ENCODE measurements around the gene SUCNR1.
"Not testable (repeated sequence)": the region's sequence is repeated elsewhere in the genome, so short reads cannot be mapped to it uniquely, and the experiment has no call there.

Gene SUCNR1

DNA sequence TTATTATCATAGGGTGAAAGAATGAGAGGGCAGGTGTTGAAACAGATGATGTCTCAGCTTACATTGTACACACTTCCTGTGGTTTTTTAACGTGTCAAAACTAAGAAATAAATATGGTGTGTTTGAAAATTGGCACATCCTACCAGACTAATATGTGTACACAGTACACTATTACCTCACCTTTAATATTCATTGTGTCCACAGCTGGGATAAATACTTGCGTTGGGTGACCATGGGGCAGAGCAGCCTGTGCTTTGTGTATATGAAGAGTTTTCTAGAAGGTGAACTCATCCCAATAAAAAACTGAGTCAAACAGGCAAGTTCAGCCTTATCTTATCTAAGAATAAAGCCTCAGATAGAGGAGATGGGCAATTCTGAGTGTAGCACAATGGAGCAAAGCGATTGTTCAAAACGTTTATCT, 17.3 kb downstream of the SUCNR1 start:
- TF ChIP-seq, protein P1, sequence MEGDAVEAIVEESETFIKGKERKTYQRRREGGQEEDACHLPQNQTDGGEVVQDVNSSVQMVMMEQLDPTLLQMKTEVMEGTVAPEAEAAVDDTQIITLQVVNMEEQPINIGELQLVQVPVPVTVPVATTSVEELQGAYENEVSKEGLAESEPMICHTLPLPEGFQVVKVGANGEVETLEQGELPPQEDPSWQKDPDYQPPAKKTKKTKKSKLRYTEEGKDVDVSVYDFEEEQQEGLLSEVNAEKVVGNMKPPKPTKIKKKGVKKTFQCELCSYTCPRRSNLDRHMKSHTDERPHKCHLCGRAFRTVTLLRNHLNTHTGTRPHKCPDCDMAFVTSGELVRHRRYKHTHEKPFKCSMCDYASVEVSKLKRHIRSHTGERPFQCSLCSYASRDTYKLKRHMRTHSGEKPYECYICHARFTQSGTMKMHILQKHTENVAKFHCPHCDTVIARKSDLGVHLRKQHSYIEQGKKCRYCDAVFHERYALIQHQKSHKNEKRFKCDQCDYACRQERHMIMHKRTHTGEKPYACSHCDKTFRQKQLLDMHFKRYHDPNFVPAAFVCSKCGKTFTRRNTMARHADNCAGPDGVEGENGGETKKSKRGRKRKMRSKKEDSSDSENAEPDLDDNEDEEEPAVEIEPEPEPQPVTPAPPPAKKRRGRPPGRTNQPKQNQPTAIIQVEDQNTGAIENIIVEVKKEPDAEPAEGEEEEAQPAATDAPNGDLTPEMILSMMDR (IDR thresholded peaks at IDR 0.05) = no peak
- Mint-ChIP-seq H3K27me3 (ENCODE audit: low read depth, poor library complexity) (no peaks in the 10 kb centered on the region), H3K4me3 (no peak overlapping the region), H3K9me3 (no peaks in the 10 kb centered on the region), H3K36me3 (ENCODE audit: low read depth) (no peaks in the 10 kb centered on the region), H3K27ac (no peak overlapping the region), H3K4me1 (peaks cover 4% of the 10 kb centered on the region)
- no peak for DNase-seq

- Mint-ChIP-seq H3K27me3 (ENCODE audit: low read depth, poor library complexity) (no peaks in the 10 kb centered on the region), H3K36me3 (ENCODE audit: low read depth) (no peaks in the 10 kb centered on the region), H3K4me1 (peaks cover 4% of the 10 kb centered on the region), H3K4me3 (no peak overlapping the region), H3K27ac (no peak overlapping the region), H3K9me3 (no peaks in the 10 kb centered on the region)
- no peak for DNase-seq
- TF ChIP-seq, protein P1 (IDR thresholded peaks at IDR 0.05) = no peak
These were observed 18.3 kb downstream of the SUCNR1 start for GRCh38 chr3:151891721-151892120.

GRCh38 chr3:151894219-151894618, 20.8 kb downstream of the SUCNR1 start:
- H3K4me1 Mint-ChIP-seq = peaks cover 10% of the 10 kb centered on the region
- no peak overlapping the region for H3K27ac Mint-ChIP-seq
- no peaks in the 10 kb centered on the region for H3K27me3 Mint-ChIP-seq (ENCODE audit: low read depth, poor library complexity)
- TF ChIP-seq, protein P1 (IDR thresholded peaks at IDR 0.05) = no peak
- no peaks in the 10 kb centered on the region for H3K36me3 Mint-ChIP-seq (ENCODE audit: low read depth)
- no peak overlapping the region for H3K4me3 Mint-ChIP-seq
- H3K9me3 Mint-ChIP-seq = no peaks in the 10 kb centered on the region
- no peak for DNase-seq

DNA sequence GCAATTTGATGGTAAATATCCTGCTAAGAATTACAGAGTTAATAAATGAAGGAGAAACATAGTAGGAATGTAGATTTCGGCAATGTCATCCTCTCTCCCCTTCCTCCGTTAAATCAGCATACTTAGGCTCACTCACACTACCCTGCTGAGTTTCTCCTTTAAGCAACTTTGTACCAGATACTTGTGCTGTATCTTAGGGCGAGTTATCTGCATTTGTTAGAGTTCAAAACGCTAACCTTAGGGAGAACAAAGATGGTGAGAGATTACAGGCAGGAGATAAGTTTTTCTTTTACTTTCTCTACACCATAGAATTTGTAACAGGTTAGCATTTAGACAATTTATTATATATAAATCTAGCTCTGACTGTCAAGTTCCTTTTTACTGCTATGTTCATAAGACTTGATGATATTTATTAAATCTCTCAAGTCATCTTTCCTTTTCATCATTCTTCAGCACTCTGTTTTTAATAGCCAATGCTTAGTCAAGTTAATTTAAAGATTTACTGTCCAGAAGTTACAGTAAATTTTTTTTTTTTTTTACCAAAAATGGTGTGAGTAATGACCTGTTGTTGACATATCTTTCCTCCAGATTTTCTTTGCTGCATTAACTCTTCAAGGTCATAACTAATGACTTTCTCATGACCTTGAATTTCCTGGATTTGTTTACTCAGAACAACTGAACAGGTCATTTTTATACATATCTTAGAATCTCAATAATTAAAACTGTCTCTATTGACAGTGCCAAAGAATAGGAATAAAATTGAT, 22.2 kb downstream of the SUCNR1 start:
- no peak overlapping the region for H3K4me3 Mint-ChIP-seq
- TF ChIP-seq, protein P1 (IDR thresholded peaks at IDR 0.05) = no peak
- no peak overlapping the region for H3K27ac Mint-ChIP-seq
- H3K27me3 Mint-ChIP-seq (ENCODE audit: low read depth, poor library complexity) = no peaks in the 10 kb centered on the region
- H3K36me3 Mint-ChIP-seq (ENCODE audit: low read depth) = no peaks in the 10 kb centered on the region
- peaks cover 10% of the 10 kb centered on the region for H3K4me1 Mint-ChIP-seq
- H3K9me3 Mint-ChIP-seq = no peaks in the 10 kb centered on the region
- DNase-seq = no peak

DNA sequence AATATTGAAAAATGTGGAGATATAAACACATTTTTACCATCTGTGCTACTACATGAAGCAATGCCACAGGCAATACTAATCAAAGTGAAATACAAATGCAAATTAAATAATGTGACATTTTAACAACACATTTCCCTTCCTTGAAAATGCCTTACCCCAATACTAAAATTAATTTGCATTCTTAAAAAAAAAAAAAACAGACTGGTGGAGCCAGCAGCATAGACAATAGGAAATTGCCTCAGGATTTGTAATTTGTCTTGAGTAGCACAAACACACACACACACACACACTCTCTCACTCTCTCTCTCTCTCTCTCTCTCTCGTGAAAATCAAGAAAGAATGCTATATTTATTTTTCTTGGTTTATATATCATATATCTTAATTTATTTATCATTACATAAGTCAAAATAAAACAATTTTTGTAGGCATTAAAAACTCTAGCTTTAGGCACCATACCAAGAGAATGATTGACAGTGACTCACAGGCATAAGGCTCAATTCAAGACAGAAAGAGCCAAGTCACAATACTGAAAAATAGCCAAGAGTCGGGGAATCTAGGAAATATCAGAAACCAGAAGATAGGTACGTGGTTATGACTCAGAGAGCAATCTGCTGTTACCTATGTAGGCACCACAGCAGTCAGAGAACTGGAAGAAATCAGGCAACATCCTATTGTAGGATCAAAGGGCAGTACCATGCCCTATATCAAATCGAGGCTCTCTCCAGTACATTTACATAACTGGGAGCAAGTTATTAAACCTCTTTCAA, 23.0 kb downstream of the SUCNR1 start:
- no peak for DNase-seq
- TF ChIP-seq, protein P1 (IDR thresholded peaks at IDR 0.05) = no peak
- no peaks in the 10 kb centered on the region for H3K27me3 Mint-ChIP-seq (ENCODE audit: low read depth, poor library complexity)
- no peaks in the 10 kb centered on the region for H3K9me3 Mint-ChIP-seq
- no peak overlapping the region for H3K4me3 Mint-ChIP-seq
- H3K36me3 Mint-ChIP-seq (ENCODE audit: low read depth) = no peaks in the 10 kb centered on the region
- H3K4me1 Mint-ChIP-seq = peaks cover 14% of the 10 kb centered on the region
- no peak overlapping the region for H3K27ac Mint-ChIP-seq

DNA sequence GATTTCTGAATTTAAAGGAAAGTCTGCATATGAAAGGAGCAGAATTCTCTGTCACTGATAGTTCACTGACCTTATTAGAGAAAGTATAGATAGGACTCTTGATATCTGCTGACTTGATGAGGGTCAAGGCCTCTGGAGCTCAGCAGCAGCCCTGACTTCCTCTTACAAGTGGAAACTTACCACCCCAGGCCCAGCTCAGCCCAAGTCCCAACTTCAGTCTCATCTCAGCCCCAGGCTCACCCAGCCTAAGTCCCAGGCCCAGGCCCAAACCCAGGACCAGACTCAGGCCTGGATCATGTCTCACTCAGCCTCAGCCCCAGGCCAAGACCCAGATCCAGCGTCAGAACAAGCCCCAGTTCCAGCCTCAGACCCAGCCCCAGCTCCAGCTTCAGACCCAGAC, 24.7 kb downstream of the SUCNR1 start:
- peaks cover 19% of the 10 kb centered on the region for H3K4me1 Mint-ChIP-seq
- not testable (repeated sequence) for H3K27ac Mint-ChIP-seq; H3K27me3 Mint-ChIP-seq (ENCODE audit: low read depth, poor library complexity); H3K36me3 Mint-ChIP-seq (ENCODE audit: low read depth); DNase-seq; H3K9me3 Mint-ChIP-seq; H3K4me3 Mint-ChIP-seq

DNA sequence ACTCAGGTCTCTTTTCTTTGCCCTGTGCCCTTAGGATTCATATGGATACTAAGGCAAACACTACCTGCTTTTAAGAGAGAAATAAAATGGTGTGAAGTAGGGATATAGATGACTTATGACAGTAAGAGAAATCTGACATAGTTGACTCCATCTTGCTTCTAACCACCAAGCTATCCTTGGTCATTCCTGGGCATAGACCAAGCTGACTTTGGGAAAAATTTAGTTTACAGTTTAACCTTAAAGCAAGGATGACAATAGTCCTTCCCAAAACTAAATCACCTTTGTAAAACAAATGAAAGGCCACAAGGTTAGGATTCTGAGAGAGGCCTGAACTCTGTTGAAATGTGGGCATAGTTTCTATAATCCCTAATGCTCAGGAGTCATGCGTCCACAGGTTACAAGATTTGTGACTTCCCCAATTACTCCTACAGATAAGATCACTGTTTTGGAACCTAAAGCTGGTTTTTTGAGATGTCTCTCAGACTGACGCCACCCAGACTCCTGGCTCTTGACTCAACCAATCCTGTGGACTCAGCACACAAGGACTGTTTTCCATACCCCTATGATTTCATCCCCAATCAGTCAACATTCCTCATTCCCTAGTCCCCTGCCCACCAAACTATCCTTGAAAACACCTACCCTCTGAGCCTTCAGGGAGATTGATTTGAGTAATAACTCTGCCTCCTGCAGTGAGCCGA, 25.3 kb downstream of the SUCNR1 start:
- not testable (repeated sequence) for H3K4me3 Mint-ChIP-seq; H3K27me3 Mint-ChIP-seq (ENCODE audit: low read depth, poor library complexity); H3K9me3 Mint-ChIP-seq; H3K36me3 Mint-ChIP-seq (ENCODE audit: low read depth); DNase-seq
- Mint-ChIP-seq H3K27ac (peak overlapping the region; percentile 38), H3K4me1 (peaks cover 19% of the 10 kb centered on the region)

Measured in nephron progenitor cell (in vitro differentiated cells).